HG02588 (cell line): ENCODE measurements around the gene KRTAP12-1.

Source experiments
- ATAC-seq: cut with Tn5 transposase; IDR thresholded peaks from one replicate; pipeline ENCODE4 v1.9.1; 2021; ENCODE audit warnings: mild to moderate bottlenecking, moderate library complexity; ENCODE audit not compliant: unreplicated experiment

KRTAP12-1 gene, protein sequence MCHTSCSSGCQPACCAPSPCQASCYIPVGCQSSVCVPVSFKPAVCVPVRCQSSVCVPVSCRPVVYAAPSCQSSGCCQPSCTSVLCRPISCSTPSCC

DNA sequence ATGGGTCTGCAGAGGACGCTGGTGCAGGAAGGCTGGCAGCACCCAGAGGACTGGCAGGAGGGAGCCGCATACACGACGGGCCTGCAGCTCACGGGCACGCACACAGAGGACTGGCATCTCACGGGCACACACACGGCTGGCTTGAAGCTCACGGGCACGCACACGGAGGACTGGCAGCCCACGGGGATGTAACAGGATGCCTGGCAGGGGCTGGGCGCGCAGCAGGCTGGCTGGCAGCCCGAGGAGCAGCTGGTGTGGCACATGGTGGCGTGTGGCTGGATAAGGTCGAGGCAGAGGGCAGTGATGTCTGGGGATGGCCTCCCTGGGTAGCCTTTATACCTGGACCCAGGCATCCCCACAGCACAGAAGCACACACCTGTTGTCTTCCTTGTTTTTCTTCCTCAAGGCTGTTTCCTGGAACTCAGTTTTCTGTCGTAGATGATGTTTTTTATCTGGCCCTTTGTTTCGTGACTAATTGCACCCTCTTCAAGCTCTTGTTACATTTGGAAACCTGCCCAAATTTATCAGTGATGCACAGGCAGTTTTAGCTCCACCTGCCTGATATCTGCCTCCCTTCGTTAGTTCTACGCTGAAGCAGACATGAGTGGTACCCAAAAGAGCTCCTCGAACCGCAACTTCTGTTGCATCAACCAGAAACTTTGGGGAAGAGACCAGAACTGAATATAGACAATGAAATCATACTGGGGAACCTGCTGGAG lies at the start of gene KRTAP12-1:
KRTAP12-1 (minus strand) TSS at position 303 of the 719 bp plus-strand sequence; CDS start at position 263, 40 bp downstream.
- ATAC-seq = no peak

- no peak for ATAC-seq
Measured at GRCh38 chr21:44730951-44731579, 49.1 kb upstream of the KRTAP12-1 start.

DNA sequence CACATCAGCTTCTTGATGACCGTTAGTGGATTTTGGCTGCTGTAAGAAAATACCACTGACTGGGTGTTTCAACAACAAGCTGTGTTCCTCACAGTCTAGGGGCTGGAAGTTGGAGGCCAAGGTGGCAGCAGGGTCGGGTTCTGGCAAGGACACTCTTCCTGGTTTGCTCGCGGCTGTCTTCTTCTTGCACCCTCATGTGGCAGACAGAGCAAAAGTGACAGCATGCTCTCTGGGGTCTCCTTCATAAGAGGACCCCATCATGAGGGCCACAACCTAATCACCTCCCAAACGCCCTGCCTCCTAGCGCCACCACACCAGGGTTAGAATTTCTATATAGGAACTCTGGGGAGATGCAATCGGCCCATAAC lies 48.0 kb upstream of the KRTAP12-1 start:
- ATAC-seq = no peak

DNA sequence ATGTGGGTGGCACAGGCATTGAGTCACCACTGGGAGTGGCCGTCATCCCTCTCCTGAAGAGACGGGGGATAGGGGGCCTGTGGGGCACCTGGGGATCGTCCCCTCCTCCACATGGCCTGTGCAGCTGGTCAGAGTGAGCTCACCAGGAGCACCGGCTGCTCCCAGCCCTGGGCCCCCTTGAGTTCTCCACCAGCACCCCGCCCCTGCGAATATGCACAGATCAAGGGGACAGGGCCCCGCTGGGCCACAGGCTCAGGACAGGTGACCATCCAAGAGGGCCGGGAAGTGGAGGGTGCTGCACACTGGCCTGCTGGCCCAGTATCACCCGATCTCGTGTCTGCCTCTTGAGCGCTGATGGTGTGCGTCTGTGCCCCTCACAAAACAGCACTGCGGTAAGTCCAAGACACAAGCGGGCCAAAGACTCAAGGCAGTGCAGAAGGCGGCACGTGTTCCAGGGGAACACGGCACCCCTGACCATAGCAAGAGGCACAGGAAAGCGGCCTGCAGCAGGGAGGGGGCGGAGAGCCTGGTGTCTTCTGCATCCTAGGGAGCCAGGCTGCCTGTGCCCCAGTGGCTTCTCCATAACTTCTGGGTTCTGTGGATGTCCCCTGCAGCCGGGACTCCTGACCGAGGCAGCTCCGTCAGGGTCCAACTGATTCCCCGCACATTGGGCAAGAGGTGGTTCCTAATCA lies 47.5 kb upstream of the KRTAP12-1 start:
- ATAC-seq = no peak

- no peak for ATAC-seq
Measured at GRCh38 chr21:44728716-44729115, 46.8 kb upstream of the KRTAP12-1 start.

GRCh38 chr21:44727757-44728156 lies 45.8 kb upstream of the KRTAP12-1 start:
- ATAC-seq = no peak

- ATAC-seq = no peak
Measured at GRCh38 chr21:44727321-44727720, 45.4 kb upstream of the KRTAP12-1 start.

GRCh38 chr21:44726826-44727225 lies 44.9 kb upstream of the KRTAP12-1 start:
- no peak for ATAC-seq

- ATAC-seq = no peak
Measured at GRCh38 chr21:44724926-44725325, 43.0 kb upstream of the KRTAP12-1 start.

DNA sequence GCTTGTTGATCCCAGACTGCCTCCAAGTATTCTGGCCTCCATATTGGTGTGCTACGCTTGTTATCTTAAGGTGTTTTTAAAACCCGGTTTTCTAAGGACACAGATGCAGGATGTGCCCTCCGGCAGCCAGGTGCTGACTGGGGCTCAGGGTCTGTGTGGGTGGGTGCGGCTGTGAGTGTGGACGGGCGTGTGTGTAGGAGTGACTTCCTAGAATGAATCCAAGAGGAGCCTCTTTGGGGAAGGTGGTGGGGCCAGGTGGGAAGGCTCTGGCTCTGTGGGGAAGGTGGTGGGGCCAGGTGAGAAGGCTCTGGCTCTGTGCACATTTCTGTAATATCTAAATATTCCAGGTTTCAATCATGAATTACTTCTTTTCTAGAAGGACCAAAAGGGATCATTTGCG lies 42.2 kb upstream of the KRTAP12-1 start:
- ATAC-seq = no peak

- no peak for ATAC-seq
Measured at GRCh38 chr21:44723177-44724131, 41.5 kb upstream of the KRTAP12-1 start.

- no peak for ATAC-seq
Measured at GRCh38 chr21:44722731-44723130, 40.8 kb upstream of the KRTAP12-1 start.

DNA sequence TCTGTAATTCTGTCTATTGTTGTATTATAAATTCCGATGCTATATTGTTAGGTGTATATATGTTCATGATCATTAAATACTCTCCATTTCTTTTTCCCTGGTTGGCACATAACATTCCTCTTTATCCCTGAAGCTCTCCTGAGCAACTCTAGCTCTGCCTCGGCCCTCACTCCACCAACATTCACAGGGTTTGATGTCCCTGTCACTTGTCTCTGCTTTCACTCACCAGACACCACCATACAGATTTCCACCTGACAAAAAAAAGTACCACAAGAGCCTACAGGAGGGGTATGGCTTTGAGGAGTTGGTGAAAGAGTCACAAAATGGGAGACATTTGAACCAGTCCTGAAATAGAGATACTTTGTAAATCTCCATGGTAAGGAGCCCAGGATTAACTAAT lies 38.2 kb upstream of the KRTAP12-1 start:
- no peak for ATAC-seq

GRCh38 chr21:44718571-44718970 lies 36.6 kb upstream of the KRTAP12-1 start:
- no peak for ATAC-seq

- ATAC-seq = no peak
Measured at GRCh38 chr21:44718093-44718492, 36.1 kb upstream of the KRTAP12-1 start.

GRCh38 chr21:44716984-44717383 lies 35.0 kb upstream of the KRTAP12-1 start:
- no peak for ATAC-seq

DNA sequence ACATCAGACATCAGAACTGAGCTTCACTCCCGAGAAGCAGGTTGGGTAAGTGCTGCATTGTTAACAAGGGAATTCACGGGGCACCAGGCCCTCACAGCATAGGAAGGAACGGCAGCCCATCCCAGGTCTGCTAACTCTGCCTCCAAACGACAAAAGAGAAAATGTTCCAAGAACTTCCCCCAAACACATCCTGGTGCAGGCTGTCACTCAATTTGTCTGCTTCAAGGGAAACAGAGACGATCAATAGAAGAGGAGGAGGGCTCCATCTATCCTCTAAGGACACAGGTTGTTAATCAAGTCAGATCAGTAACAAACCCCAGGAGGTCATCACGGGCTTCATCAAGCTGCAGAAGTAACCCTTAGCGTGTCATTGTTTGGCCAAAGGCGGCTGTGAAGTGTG lies 32.9 kb upstream of the KRTAP12-1 start:
- ATAC-seq = no peak

- ATAC-seq = no peak
Measured at GRCh38 chr21:44713846-44714245, 31.9 kb upstream of the KRTAP12-1 start.

GRCh38 chr21:44713130-44713529 lies 31.2 kb upstream of the KRTAP12-1 start:
- no peak for ATAC-seq

DNA sequence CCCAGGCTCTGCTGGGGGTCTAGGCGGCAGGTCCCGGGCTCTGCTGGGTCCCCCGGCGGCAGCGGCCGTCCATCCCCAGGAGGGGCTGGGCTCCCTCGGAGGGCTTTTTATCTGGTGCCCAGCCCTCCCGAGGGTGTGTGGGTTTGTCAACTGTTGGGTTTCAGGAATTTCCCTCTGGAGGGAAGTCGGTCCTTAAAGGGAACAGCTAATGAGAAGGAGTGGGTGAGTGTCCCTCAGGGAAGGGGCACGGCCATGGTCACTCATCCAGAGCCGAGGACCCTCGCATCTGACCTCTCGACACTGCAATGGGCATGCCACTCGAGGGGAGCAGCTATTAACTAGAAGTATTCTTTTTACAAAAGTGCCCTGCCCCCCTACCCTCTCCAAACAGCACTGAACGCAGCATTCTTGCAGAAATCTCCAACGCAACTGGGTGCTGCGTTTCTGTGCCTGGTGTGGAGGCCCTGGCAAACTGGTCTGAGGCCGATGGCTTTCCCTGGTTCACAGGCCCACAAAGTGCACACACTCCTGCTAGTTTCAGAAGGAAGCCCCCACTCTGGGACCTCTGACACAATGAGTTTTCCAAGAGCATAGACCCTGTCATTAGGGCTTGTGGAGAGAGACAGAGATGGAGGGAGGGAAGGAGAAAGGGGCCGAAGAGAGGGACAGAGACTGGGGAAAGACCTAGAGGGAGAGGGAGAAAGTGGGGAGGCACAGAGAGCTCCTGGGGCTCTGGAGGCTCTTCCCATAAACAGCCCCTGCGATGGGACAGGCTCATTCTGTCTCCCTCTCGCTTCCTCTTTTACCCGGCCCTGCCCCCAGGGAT lies 30.5 kb upstream of the KRTAP12-1 start:
- no peak for ATAC-seq
